Measurements from ENCODE around the gene HFE.

GRCh38 chr6:26075063-26075717 lies 12.0 kb upstream of the HFE start:
- TF ChIP-seq POLR2A (IDR thresholded peaks at IDR 0.05) (no peak), CTCF (IDR thresholded peaks at IDR 0.05) (no peak), EP300 (IDR thresholded peaks at IDR 0.05) (no peak), POLR2AphosphoS5 (IDR thresholded peaks at IDR 0.05) (no peak)
